DOHH2 (cell line): Measurements from ENCODE around the gene OPALIN.

Experiments used
- CTCF ChIP-seq: fragments of 200-600 bp; sonication (generic); IDR thresholded peaks from one replicate; pipeline ENCODE4 v1.5.1; 2014; ENCODE audit warnings: antibody characterized with exemption, mild to moderate bottlenecking, low read depth, low read length; ENCODE audit not compliant: poor library complexity, severe bottlenecking
- EZH2phosphoT487 ChIP-seq: fragments of 200-600 bp; sonication (generic); IDR thresholded peaks from 2 replicates; pipeline ENCODE4 v1.6.1; 2017; ENCODE audit warnings: borderline replicate concordance, mild to moderate bottlenecking, antibody characterized with exemption, low read length, moderate library complexity, mixed read lengths

DNA sequence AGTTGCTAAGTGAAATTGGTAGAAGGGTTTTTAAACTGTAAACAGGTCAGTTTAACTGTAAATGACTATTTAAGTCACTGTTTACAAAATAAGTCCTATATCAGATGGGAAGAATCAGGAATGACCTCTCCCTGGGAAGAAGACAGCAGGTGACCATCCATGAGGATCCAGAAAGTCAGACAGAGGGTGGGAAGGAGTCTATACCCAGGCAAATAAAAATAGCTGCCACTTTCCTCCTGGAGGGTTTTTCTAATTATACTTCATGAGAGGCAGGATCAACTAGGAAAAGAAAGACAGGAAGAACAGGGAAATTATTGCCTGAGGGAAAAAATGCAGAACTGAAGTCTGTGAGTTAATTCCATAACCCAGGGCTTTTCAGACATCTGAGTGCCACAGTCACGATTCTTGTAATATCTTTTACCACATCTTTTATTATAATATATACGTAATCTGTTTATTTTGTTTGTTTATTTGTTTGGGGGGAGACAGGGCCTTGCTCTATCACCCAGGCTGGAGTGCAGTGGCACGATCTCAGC lies 47.6 kb downstream of the OPALIN start:
- TF ChIP-seq CTCF (no peak), EZH2phosphoT487 (no peak)
